Kidney (tissue), 14 donors: ENCODE results near the gene GUCY2C. TPM values are rescaled to one million over a fixed set of nuclear protein-coding genes. Genes with fewer than 3 reads are reported as not detected.
"Not testable (repeated sequence)": the region's sequence is repeated elsewhere in the genome, so short reads cannot be mapped to it uniquely, and the experiment has no call there.

Experiments used
- DNase-seq, 5 donors: peaks; one replicate each; pipeline ENCODE4 v3.0.0-alpha.2; 2013 to 2020
- FAIRE-seq: peaks from 2 replicates; lab custom pipeline; 2012; peaks lifted over from hg19 to GRCh38; lab: Jason Lieb, UNC
- H3K27ac ChIP-seq, 2 donors: one replicate each; pipeline ENCODE4 v1.7.0; 2013; ENCODE audit warnings: low read depth in 2 of 2, low read length in 2 of 2, inconsistent platforms in 1 of 2
- H3K27me3 ChIP-seq: one replicate; pipeline ENCODE4 v1.7.1; 2013; ENCODE audit warnings: low read length, inconsistent platforms; ENCODE audit not compliant: control insufficient read depth, insufficient read depth
- H3K36me3 ChIP-seq, 3 donors: one replicate each; pipeline versions ENCODE4 v1.7.0 to v1.7.1; 2013; ENCODE audit warnings: low read length in 3 of 3, control low read depth in 1 of 3, inconsistent platforms in 1 of 3; ENCODE audit not compliant: insufficient read depth in 3 of 3, control insufficient read depth in 2 of 3
- H3K4me1 ChIP-seq, 3 donors: one replicate each; pipeline versions ENCODE4 v1.7.0 to v1.7.1; 2013; ENCODE audit warnings: low read length in 3 of 3, inconsistent platforms in 1 of 3, low read depth in 1 of 3; ENCODE audit not compliant: control insufficient read depth in 2 of 3, insufficient read depth in 2 of 3
- H3K4me3 ChIP-seq, 3 donors: one replicate each; pipeline versions ENCODE4 v1.7.0 to v1.8.1; 2013; ENCODE audit warnings: low read length in 3 of 3, control low read depth in 1 of 3, inconsistent platforms in 1 of 3
- H3K9ac ChIP-seq, 3 donors: one replicate each; pipeline versions ENCODE4 v1.7.0 to v1.7.1; 2013; ENCODE audit warnings: low read length in 3 of 3, control low read depth in 1 of 3, inconsistent platforms in 1 of 3
- H3K9me3 ChIP-seq, 3 donors: one replicate each; pipeline versions ENCODE4 v1.7.0 to v1.7.1; 2013; ENCODE audit warnings: low read length in 3 of 3, control low read depth in 1 of 3, inconsistent platforms in 1 of 3; ENCODE audit not compliant: control insufficient read depth in 2 of 3, insufficient read depth in 1 of 3
- CTCF ChIP-seq: IDR thresholded peaks from 3 replicates; pipeline ENCODE4 v1.5.1; 2012; ENCODE audit warnings: mild to moderate bottlenecking, moderate library complexity, borderline replicate concordance; ENCODE audit not compliant: insufficient read depth; ENCODE audit errors: extremely low read depth
- intact Hi-C: fragments of 100-400 bp; cut with DNase I; formaldehyde crosslinking; loops from one replicate; pipeline ENCODE4 v1.11.1; 2022
- polyA plus RNA-seq: library from polyadenylated mRNA; stranded (reverse); fragments of 350-450 nt; fragmentation: Illumina TruSeq; extraction: RNeasy Lipid Tissue Mini Kit (QIAGEN cat#74804); gene quantifications from one replicate; pipeline ENCODE4 v1.2.3, GENCODE V29; 2014; ENCODE audit warnings: low read depth, low replicate concordance; ENCODE audit not compliant: insufficient read depth
- total RNA-seq: library from RNA; stranded (reverse); fragmentation: NEBNext Ultra II Directional; extraction: Animal tissue kit (Norgen Biotek cat#: 25700); gene quantifications from one replicate; pipeline ENCODE4 v1.2.1, GENCODE V29; 2021
- donor health status: control.
- donor health status: control.
- donor health status: control.
- donor health status: control.
- donor health status: control.
- donor health status: DM: yes; HTN: yes; CAD: no.
- donor health status: Normal renal cell carcinoma (clear cell type).

Gene GUCY2C
- total and polyA plus RNA-seq, 2 donors from 2014 or later, result not detected

DNA sequence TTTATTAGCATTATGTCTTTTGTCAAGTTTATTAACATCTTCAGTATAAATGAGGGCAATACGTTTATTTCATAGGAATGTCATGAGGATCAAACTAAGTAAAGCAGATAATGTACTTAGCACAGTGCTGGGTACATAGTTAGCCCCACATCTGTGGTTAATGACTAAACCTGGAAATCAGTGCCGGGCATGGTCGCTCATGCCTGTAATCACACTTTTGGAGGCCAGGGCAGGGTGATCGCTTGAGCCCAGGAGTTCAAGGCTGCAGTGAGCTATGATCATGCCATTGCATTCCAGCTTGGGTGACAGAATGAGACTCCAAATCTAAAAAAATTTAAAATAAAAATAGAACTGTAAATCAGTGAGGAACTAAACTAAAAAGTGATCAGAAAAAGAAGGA, 44.8 kb upstream of the GUCY2C start:
- DNase-seq (peak in 2 of 5 donors; percentile 3 to 9), FAIRE-seq (no peak)
- Histone ChIP-seq H3K4me3 (no peak overlapping the region), H3K36me3 (no peaks in the 10 kb centered on the region), H3K27ac (no peak overlapping the region), H3K4me1 (no peaks in the 10 kb centered on the region), H3K27me3 (no peaks in the 10 kb centered on the region), H3K9ac (no peak overlapping the region), H3K9me3 (no peaks in the 10 kb centered on the region)
- intact Hi-C loops, result no loop called here
- no peak for TF ChIP-seq CTCF

- H3K4me3 ChIP-seq, FAIRE-seq, H3K36me3 ChIP-seq, DNase-seq, H3K4me1 ChIP-seq, H3K27ac ChIP-seq, intact Hi-C loops, H3K27me3 ChIP-seq, H3K9ac ChIP-seq, H3K9me3 ChIP-seq: not testable (repeated sequence)
These were observed 40.0 kb upstream of the GUCY2C start for GRCh38 chr12:14736441-14736840.

- Histone ChIP-seq H3K27ac (no peak overlapping the region), H3K27me3 (no peaks in the 10 kb centered on the region), H3K4me3 (no peak overlapping the region), H3K9me3 (peaks cover 0 to 2% (median 0%) of the 10 kb centered on the region in 3 donors), H3K9ac (no peak overlapping the region), H3K4me1 (no peaks in the 10 kb centered on the region), H3K36me3 (no peaks in the 10 kb centered on the region)
- FAIRE-seq (no peak), DNase-seq (no peak)
- no peak for TF ChIP-seq CTCF
- intact Hi-C loops, result no loop called here
These were observed 35.4 kb upstream of the GUCY2C start for GRCh38 chr12:14731821-14732220.

DNA sequence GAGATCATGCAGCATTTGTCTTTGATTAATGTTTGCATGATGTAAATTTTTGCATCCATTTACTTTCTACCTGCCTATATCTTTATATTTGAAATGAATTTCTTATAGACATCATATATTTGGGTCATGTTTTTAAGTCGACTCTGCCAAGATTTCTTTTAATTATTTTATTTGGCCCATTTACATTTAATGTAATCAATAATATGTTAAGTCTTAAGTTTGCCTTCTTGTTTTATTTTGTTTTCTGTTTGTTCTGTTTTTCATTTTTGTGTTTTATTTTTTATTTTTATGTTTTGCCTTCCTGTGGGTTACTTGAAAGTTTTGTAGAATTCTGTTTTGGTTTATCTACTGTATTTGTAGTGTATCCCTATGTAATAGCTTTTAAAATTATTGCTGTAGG, 33.2 kb upstream of the GUCY2C start:
- H3K27ac ChIP-seq, result no peak overlapping the region
- peak; percentile 50 for FAIRE-seq
- peaks cover 0 to 2% (median 0%) of the 10 kb centered on the region in 3 donors for H3K9me3 ChIP-seq
- intact Hi-C loops, result no loop called here
- H3K9ac ChIP-seq, result no peak overlapping the region
- no peak overlapping the region for H3K4me3 ChIP-seq
- no peak for DNase-seq
- H3K36me3 ChIP-seq, result no peaks in the 10 kb centered on the region
- H3K4me1 ChIP-seq, result no peaks in the 10 kb centered on the region
- no peaks in the 10 kb centered on the region for H3K27me3 ChIP-seq
- no peak for TF ChIP-seq CTCF
